Measurements from ENCODE around the gene PRICKLE4.

Gene PRICKLE4

GRCh38 chr6:41791984-41792383 lies 11.4 kb downstream of the PRICKLE4 start:
- in situ Hi-C loops (cut with HindIII; ENCODE audit: low pct_ligation_motif_present, low sequenced_read_pairs), result loop anchor here (25.0 kb wide), 1 partner anchor 245 kb away; no protein-coding TSS in a partner anchor
- no peak for DNase-seq
- Histone ChIP-seq H3K4me3 (ENCODE audit: low read depth, low read length) (no peak overlapping the region), H3K27me3 (replicated peaks) (no peaks in the 10 kb centered on the region), H3K36me3 (replicated peaks) (peaks cover 24% of the 10 kb centered on the region), H3K27ac (no peak overlapping the region)
- TF ChIP-seq CTCF (IDR thresholded peaks at IDR 0.05; ENCODE audit: low read depth, low read length, missing control alignments), result no peak

- no peak for TF ChIP-seq CTCF (IDR thresholded peaks at IDR 0.05; ENCODE audit: low read depth, low read length, missing control alignments)
- DNase-seq, result no peak
- Histone ChIP-seq H3K4me3 (ENCODE audit: low read depth, low read length) (no peak overlapping the region), H3K36me3 (replicated peaks) (peaks cover 7% of the 10 kb centered on the region), H3K27me3 (replicated peaks) (no peaks in the 10 kb centered on the region), H3K27ac (no peak overlapping the region)
- in situ Hi-C loops (cut with HindIII; ENCODE audit: low pct_ligation_motif_present, low sequenced_read_pairs), result loop anchor here (25.0 kb wide), 1 partner anchor 241 kb away; no protein-coding TSS in a partner anchor
Observed at GRCh38 chr6:41796474-41796873, 15.9 kb downstream of the PRICKLE4 start.

DNA sequence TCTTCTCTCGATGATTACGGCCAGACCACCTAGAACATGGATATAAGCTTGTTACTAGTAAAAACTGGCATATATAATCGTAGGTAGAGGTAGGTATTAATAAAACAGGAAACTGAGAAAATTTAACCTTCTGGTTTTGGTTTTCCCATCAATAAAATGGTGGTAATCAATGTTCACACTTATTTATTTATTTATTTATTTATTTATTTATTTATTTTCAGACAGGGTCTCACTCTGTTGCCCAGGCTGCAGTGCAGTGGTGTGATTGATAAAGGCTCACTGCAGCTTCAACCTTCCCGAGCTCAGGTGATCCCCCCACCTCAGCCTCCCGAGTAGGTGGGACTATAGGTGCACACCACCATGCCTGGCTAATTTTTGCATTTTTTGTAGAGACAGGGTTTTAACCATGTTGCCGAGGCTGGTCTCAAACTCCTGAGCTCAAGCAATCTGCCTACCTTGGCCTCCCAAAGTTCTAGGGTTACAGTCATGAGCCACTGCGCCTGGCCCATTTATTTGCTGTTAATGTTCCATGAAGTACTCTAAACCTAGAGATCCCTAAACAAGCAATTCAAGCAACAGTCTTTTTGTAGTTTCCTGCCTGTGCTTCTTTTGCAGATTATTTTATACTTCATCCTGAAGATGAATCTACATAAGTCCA lies 18.4 kb downstream of the PRICKLE4 start:
- DNase-seq, result no peak
- no peak overlapping the region for H3K27ac ChIP-seq
- H3K36me3 ChIP-seq (replicated peaks), result no peaks in the 10 kb centered on the region
- TF ChIP-seq CTCF (IDR thresholded peaks at IDR 0.05; ENCODE audit: low read depth, low read length, missing control alignments), result no peak
- no peaks in the 10 kb centered on the region for H3K27me3 ChIP-seq (replicated peaks)
- in situ Hi-C loops (cut with HindIII; ENCODE audit: low pct_ligation_motif_present, low sequenced_read_pairs), result loop anchor here (25.0 kb wide), 1 partner anchor 238 kb away; no protein-coding TSS in a partner anchor
- H3K4me3 ChIP-seq (ENCODE audit: low read depth, low read length), result no peak overlapping the region

GRCh38 chr6:41799559-41799911 lies 19.0 kb downstream of the PRICKLE4 start:
- no peak for TF ChIP-seq CTCF (IDR thresholded peaks at IDR 0.05; ENCODE audit: low read depth, low read length, missing control alignments)
- H3K36me3 ChIP-seq (replicated peaks), result no peaks in the 10 kb centered on the region
- DNase-seq, result no peak
- no peak overlapping the region for H3K27ac ChIP-seq
- no peak overlapping the region for H3K4me3 ChIP-seq (ENCODE audit: low read depth, low read length)
- in situ Hi-C loops (cut with HindIII; ENCODE audit: low pct_ligation_motif_present, low sequenced_read_pairs), result loop anchor here (25.0 kb wide), 1 partner anchor 238 kb away; no protein-coding TSS in a partner anchor
- H3K27me3 ChIP-seq (replicated peaks), result no peaks in the 10 kb centered on the region

- in situ Hi-C loops (cut with HindIII; ENCODE audit: low pct_ligation_motif_present, low sequenced_read_pairs), result no loop called here
- DNase-seq, result peak; percentile 43
- peak; percentile 81 for TF ChIP-seq CTCF (IDR thresholded peaks at IDR 0.05; ENCODE audit: low read depth, low read length, missing control alignments)
- Histone ChIP-seq H3K36me3 (replicated peaks) (no peaks in the 10 kb centered on the region), H3K27me3 (replicated peaks) (no peaks in the 10 kb centered on the region), H3K4me3 (ENCODE audit: low read depth, low read length) (no peak overlapping the region), H3K27ac (no peak overlapping the region)
Observed at GRCh38 chr6:41801380-41801779, 20.8 kb downstream of the PRICKLE4 start.
